HepG2 (cell line): ENCODE measurements around the gene RBM18. TPM values are rescaled to one million over a fixed set of nuclear protein-coding genes. Genes with fewer than 3 reads are reported as not detected.

ENCODE experiments used
- FOXK1 ChIP-seq: sonication (generic); formaldehyde crosslinking; IDR thresholded peaks from 2 replicates; pipeline ENCODE4 v1.4.0; 2020; ENCODE audit warnings: low read depth, missing genetic modification reagents, borderline replicate concordance
- GABPA ChIP-seq, 2 experiments: IDR thresholded peaks; 2 replicates each; pipeline ENCODE4 v1.6.1; 2011 to 2016; ENCODE audit warnings: low read depth in 2 of 2, low read length in 1 of 2, missing biosample characterization in 1 of 2, missing genetic modification characterization in 1 of 2
- HDAC2 ChIP-seq: sonication (generic); formaldehyde crosslinking; IDR thresholded peaks from 2 replicates; pipeline ENCODE4 v1.4.0; 2020; ENCODE audit warnings: missing genetic modification reagents
- HNRNPK ChIP-seq: fragments of 200-400 bp; formaldehyde crosslinking; IDR thresholded peaks from 2 replicates; pipeline ENCODE4 v1.6.1; 2018; ENCODE audit warnings: low read length, low read depth, moderate library complexity, mild to moderate bottlenecking; ENCODE audit not compliant: poor library complexity, severe bottlenecking
- MEIS1 ChIP-seq: sonication (generic); formaldehyde crosslinking; IDR thresholded peaks from 2 replicates; pipeline ENCODE4 v1.9.0; 2021; ENCODE audit warnings: mild to moderate bottlenecking, missing genetic modification reagents, moderate library complexity, borderline replicate concordance
- NBN ChIP-seq: fragments of 450-650 bp; conservative IDR thresholded peaks from 2 replicates; pipeline ENCODE4 v1.6.1; 2017
- NR2F6 ChIP-seq, 2 experiments: IDR thresholded peaks; 2 replicates each; pipeline ENCODE4 v1.6.1; 2016; ENCODE audit warnings: antibody characterized with exemption in 1 of 2, mild to moderate bottlenecking in 1 of 2
- SOX6 ChIP-seq, 2 experiments: fragments of 450-650 bp in 1 of 2; sonication (generic) in 1 of 2; formaldehyde crosslinking in 1 of 2; IDR thresholded peaks; 2 replicates each; pipeline versions ENCODE4 v1.4.0 to v1.6.1; 2017 to 2020; ENCODE audit warnings: antibody characterized with exemption in 1 of 2, mild to moderate bottlenecking in 1 of 2, missing genetic modification reagents in 1 of 2
- ZNF569 ChIP-seq: sonication (generic); formaldehyde crosslinking; IDR thresholded peaks from 2 replicates; pipeline ENCODE4 v1.5.0; 2020; ENCODE audit warnings: mild to moderate bottlenecking, missing genetic modification reagents, moderate library complexity, borderline replicate concordance
- ZNF615 ChIP-seq: sonication (generic); formaldehyde crosslinking; IDR thresholded peaks from 2 replicates; pipeline ENCODE4 v1.5.0; 2020; ENCODE audit warnings: mild to moderate bottlenecking, missing genetic modification reagents, borderline replicate concordance
- ZNF720 ChIP-seq: sonication (generic); formaldehyde crosslinking; IDR thresholded peaks from 2 replicates; pipeline ENCODE4 v1.4.0; 2020; ENCODE audit warnings: missing genetic modification reagents
- polyA plus RNA-seq, 8 experiments: library from polyadenylated mRNA; depleted of rRNA in 3 of 8; stranded (reverse) in 7 of 8; unstranded in 1 of 8; fragments of >200 nt; fragmentation: Illumina TruSeq in 4 of 8; extraction: Trizol in 4 of 8; gene quantifications; 2 replicates each; pipeline versions ENCODE4 v1.2.1 to v1.2.3, GENCODE V29; 2011 to 2016; ENCODE audit warnings: low read depth in 4 of 8, missing spikeins in 1 of 8, mixed read lengths in 1 of 8; ENCODE audit not compliant: insufficient read depth in 1 of 8
- total RNA-seq, 5 experiments: library from RNA; depleted of rRNA; stranded (reverse); fragments of >200 nt; fragmentation: Illumina TruSeq; extraction: Trizol; gene quantifications; 2 replicates each; pipeline ENCODE4 v1.2.3, GENCODE V29; 2016; ENCODE audit warnings: low read depth in 1 of 5
- TF ChIP-seq, protein P1 (sequence below): sonication (generic); formaldehyde crosslinking; IDR thresholded peaks from 2 replicates; pipeline ENCODE4 v1.8.0; 2022; ENCODE audit warnings: mild to moderate bottlenecking, missing genetic modification reagents, borderline replicate concordance
- TF ChIP-seq, protein P2 (sequence below): sonication (generic); formaldehyde crosslinking; IDR thresholded peaks from 2 replicates; pipeline ENCODE4 v1.5.0; 2020; ENCODE audit warnings: mild to moderate bottlenecking, missing genetic modification reagents, borderline replicate concordance
- TF ChIP-seq, protein P3 (sequence below): sonication (generic); formaldehyde crosslinking; IDR thresholded peaks from 2 replicates; pipeline ENCODE4 v1.5.1; 2020; ENCODE audit warnings: mild to moderate bottlenecking, missing genetic modification reagents, moderate library complexity
- TF ChIP-seq, protein P4 (sequence below): sonication (generic); formaldehyde crosslinking; IDR thresholded peaks from 2 replicates; pipeline ENCODE4 v1.4.0; 2020; ENCODE audit warnings: missing genetic modification reagents
- TF ChIP-seq, protein P5 (sequence below): sonication (generic); formaldehyde crosslinking; IDR thresholded peaks from 2 replicates; pipeline ENCODE4 v1.9.0; 2021; ENCODE audit warnings: missing genetic modification reagents, borderline replicate concordance

RBM18 gene
- total and polyA plus RNA-seq, 2 of the 13 experiments (the other 11 are each of a cell fraction or from before 2014, with no cell fraction given), result 12.6 to 16.6 TPM

DNA sequence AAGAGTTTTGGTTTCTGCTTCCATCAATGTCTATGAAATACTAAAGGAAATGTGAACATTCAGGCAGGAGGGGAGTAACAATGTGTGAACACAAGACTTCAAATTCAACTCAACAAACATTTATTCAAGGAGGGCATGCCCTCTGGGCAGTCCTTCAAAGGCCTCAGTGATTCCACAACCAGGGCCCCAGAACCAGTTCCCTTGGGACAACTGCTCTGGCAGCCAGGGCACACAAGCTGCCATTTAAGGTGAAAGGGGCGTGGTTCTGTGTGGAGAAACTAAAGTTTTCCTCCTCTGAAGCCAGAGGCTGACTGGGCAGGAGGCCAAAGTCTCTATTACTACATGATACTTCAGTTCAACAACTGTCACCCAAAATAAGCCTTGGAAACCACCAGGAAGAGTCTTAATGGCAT, 3.2 kb downstream of the RBM18 start (continued):
- TF ChIP-seq FOXK1, result 0 out of 2 replicates have a peak, but pooled peaks have one; percentile 20
- TF ChIP-seq, protein P1, sequence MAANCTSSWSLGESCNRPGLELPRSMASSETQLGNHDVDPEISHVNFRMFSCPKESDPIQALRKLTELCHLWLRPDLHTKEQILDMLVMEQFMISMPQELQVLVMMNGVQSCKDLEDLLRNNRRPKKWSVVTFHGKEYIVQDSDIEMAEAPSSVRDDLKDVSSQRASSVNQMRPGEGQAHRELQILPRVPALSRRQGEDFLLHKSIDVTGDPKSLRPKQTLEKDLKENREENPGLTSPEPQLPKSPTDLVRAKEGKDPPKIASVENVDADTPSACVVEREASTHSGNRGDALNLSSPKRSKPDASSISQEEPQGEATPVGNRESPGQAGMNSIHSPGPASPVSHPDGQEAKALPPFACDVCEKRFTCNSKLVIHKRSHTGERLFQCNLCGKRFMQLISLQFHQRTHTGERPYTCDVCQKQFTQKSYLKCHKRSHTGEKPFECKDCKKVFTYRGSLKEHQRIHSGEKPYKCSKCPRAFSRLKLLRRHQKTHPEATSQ (CRISPR knock-in tag), result no peak
- TF ChIP-seq ZNF569 (CRISPR knock-in tag), result no peak
- TF ChIP-seq, protein P2, sequence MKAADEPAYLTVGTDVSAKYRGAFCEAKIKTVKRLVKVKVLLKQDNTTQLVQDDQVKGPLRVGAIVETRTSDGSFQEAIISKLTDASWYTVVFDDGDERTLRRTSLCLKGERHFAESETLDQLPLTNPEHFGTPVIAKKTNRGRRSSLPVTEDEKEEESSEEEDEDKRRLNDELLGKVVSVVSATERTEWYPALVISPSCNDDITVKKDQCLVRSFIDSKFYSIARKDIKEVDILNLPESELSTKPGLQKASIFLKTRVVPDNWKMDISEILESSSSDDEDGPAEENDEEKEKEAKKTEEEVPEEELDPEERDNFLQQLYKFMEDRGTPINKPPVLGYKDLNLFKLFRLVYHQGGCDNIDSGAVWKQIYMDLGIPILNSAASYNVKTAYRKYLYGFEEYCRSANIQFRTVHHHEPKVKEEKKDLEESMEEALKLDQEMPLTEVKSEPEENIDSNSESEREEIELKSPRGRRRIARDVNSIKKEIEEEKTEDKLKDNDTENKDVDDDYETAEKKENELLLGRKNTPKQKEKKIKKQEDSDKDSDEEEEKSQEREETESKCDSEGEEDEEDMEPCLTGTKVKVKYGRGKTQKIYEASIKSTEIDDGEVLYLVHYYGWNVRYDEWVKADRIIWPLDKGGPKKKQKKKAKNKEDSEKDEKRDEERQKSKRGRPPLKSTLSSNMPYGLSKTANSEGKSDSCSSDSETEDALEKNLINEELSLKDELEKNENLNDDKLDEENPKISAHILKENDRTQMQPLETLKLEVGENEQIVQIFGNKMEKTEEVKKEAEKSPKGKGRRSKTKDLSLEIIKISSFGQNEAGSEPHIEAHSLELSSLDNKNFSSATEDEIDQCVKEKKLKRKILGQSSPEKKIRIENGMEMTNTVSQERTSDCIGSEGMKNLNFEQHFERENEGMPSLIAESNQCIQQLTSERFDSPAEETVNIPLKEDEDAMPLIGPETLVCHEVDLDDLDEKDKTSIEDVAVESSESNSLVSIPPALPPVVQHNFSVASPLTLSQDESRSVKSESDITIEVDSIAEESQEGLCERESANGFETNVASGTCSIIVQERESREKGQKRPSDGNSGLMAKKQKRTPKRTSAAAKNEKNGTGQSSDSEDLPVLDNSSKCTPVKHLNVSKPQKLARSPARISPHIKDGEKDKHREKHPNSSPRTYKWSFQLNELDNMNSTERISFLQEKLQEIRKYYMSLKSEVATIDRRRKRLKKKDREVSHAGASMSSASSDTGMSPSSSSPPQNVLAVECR (CRISPR knock-in tag), result peak; percentile 27; the same call in 1 of the 2 replicates
- peak; percentile 39; the same call in 1 of the 2 replicates for TF ChIP-seq HDAC2 (CRISPR knock-in tag)
- TF ChIP-seq ZNF615 (CRISPR knock-in tag), result no peak
- no peak for TF ChIP-seq SOX6 (IDR thresholded peaks at IDR 0.05)
- TF ChIP-seq SOX6 (CRISPR knock-in tag; IDR thresholded peaks at IDR 0.05), result 0 out of 2 replicates have a peak, but pooled peaks have one; percentile 32
- TF ChIP-seq, protein P3, sequence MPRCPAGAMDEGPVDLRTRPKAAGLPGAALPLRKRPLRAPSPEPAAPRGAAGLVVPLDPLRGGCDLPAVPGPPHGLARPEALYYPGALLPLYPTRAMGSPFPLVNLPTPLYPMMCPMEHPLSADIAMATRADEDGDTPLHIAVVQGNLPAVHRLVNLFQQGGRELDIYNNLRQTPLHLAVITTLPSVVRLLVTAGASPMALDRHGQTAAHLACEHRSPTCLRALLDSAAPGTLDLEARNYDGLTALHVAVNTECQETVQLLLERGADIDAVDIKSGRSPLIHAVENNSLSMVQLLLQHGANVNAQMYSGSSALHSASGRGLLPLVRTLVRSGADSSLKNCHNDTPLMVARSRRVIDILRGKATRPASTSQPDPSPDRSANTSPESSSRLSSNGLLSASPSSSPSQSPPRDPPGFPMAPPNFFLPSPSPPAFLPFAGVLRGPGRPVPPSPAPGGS (CRISPR knock-in tag), result no peak
- TF ChIP-seq, protein P4, sequence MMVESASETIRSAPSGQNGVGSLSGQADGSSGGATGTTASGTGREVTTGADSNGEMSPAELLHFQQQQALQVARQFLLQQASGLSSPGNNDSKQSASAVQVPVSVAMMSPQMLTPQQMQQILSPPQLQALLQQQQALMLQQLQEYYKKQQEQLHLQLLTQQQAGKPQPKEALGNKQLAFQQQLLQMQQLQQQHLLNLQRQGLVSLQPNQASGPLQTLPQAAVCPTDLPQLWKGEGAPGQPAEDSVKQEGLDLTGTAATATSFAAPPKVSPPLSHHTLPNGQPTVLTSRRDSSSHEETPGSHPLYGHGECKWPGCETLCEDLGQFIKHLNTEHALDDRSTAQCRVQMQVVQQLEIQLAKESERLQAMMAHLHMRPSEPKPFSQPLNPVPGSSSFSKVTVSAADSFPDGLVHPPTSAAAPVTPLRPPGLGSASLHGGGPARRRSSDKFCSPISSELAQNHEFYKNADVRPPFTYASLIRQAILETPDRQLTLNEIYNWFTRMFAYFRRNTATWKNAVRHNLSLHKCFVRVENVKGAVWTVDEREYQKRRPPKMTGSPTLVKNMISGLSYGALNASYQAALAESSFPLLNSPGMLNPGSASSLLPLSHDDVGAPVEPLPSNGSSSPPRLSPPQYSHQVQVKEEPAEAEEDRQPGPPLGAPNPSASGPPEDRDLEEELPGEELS (CRISPR knock-in tag), result peak; percentile 23; the same call in 1 of the 2 replicates
- TF ChIP-seq GABPA (IDR thresholded peaks at IDR 0.05; ENCODE audit: low read depth, low read length), result no peak
- no peak for TF ChIP-seq GABPA (CRISPR knock-in tag; IDR thresholded peaks at IDR 0.05; ENCODE audit: low read depth)
- TF ChIP-seq MEIS1 (CRISPR knock-in tag), result no peak
- no peak for TF ChIP-seq ZNF720 (CRISPR knock-in tag)
- TF ChIP-seq NR2F6 (IDR thresholded peaks at IDR 0.05), result peak; percentile 67
- peak; percentile 43; the same call in 1 of the 2 replicates for TF ChIP-seq NR2F6 (CRISPR knock-in tag; IDR thresholded peaks at IDR 0.05)
- TF ChIP-seq, protein P5, sequence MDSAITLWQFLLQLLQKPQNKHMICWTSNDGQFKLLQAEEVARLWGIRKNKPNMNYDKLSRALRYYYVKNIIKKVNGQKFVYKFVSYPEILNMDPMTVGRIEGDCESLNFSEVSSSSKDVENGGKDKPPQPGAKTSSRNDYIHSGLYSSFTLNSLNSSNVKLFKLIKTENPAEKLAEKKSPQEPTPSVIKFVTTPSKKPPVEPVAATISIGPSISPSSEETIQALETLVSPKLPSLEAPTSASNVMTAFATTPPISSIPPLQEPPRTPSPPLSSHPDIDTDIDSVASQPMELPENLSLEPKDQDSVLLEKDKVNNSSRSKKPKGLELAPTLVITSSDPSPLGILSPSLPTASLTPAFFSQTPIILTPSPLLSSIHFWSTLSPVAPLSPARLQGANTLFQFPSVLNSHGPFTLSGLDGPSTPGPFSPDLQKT (CRISPR knock-in tag), result no peak
- no peak for TF ChIP-seq NBN
- TF ChIP-seq HNRNPK, result no peak
